ENCODE data around the gene FURIN.
A peak's percentile ranks its signal among the peaks of the same experiment; 100 is the strongest.

FURIN gene

GRCh38 chr15:90838139-90838538 is 30.2 kb upstream of the FURIN start:
- Histone ChIP-seq H3K4me3 (ENCODE audit: severe bottlenecking) (no peak overlapping the region), H3K27me3 (ENCODE audit: insufficient read depth, poor library complexity, severe bottlenecking) (no peaks in the 10 kb centered on the region), H3K36me3 (ENCODE audit: low read depth) (no peaks in the 10 kb centered on the region), H3K27ac (ENCODE audit: poor library complexity, severe bottlenecking) (no peak overlapping the region), H3K4me1 (ENCODE audit: insufficient read depth, poor library complexity, severe bottlenecking) (peaks cover 6% of the 10 kb centered on the region), H3K9me3 (ENCODE audit: severe bottlenecking) (no peaks in the 10 kb centered on the region)
- ATAC-seq (ENCODE audit: low read depth) (no peak), DNase-seq (ENCODE audit: low spot score) (no peak)
- TF ChIP-seq, protein P1, sequence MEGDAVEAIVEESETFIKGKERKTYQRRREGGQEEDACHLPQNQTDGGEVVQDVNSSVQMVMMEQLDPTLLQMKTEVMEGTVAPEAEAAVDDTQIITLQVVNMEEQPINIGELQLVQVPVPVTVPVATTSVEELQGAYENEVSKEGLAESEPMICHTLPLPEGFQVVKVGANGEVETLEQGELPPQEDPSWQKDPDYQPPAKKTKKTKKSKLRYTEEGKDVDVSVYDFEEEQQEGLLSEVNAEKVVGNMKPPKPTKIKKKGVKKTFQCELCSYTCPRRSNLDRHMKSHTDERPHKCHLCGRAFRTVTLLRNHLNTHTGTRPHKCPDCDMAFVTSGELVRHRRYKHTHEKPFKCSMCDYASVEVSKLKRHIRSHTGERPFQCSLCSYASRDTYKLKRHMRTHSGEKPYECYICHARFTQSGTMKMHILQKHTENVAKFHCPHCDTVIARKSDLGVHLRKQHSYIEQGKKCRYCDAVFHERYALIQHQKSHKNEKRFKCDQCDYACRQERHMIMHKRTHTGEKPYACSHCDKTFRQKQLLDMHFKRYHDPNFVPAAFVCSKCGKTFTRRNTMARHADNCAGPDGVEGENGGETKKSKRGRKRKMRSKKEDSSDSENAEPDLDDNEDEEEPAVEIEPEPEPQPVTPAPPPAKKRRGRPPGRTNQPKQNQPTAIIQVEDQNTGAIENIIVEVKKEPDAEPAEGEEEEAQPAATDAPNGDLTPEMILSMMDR (IDR thresholded peaks at IDR 0.05; ENCODE audit: poor library complexity, severe bottlenecking) = no peak

- H3K36me3 ChIP-seq (ENCODE audit: low read depth) = no peaks in the 10 kb centered on the region
- H3K27ac ChIP-seq (ENCODE audit: poor library complexity, severe bottlenecking) = no peak overlapping the region
- ATAC-seq (ENCODE audit: low read depth) (no peak), DNase-seq (ENCODE audit: low spot score) (no peak)
- TF ChIP-seq, protein P1 (IDR thresholded peaks at IDR 0.05; ENCODE audit: poor library complexity, severe bottlenecking) = no peak
- H3K4me1 ChIP-seq (ENCODE audit: insufficient read depth, poor library complexity, severe bottlenecking) = peaks cover 6% of the 10 kb centered on the region
- no peaks in the 10 kb centered on the region for H3K27me3 ChIP-seq (ENCODE audit: insufficient read depth, poor library complexity, severe bottlenecking)
- no peak overlapping the region for H3K4me3 ChIP-seq (ENCODE audit: severe bottlenecking)
- no peaks in the 10 kb centered on the region for H3K9me3 ChIP-seq (ENCODE audit: severe bottlenecking)
These were observed 29.8 kb upstream of the FURIN start for GRCh38 chr15:90838544-90838943.

GRCh38 chr15:90839187-90840071 is 29.0 kb upstream of the FURIN start:
- no peaks in the 10 kb centered on the region for H3K27me3 ChIP-seq (ENCODE audit: insufficient read depth, poor library complexity, severe bottlenecking)
- H3K4me3 ChIP-seq (ENCODE audit: severe bottlenecking) = no peak overlapping the region
- TF ChIP-seq, protein P1 (IDR thresholded peaks at IDR 0.05; ENCODE audit: poor library complexity, severe bottlenecking) = no peak
- no peaks in the 10 kb centered on the region for H3K36me3 ChIP-seq (ENCODE audit: low read depth)
- H3K4me1 ChIP-seq (ENCODE audit: insufficient read depth, poor library complexity, severe bottlenecking) = peaks cover 6% of the 10 kb centered on the region
- DNase-seq (ENCODE audit: low spot score) (peak; percentile 93), ATAC-seq (ENCODE audit: low read depth) (peak; percentile 77)
- H3K9me3 ChIP-seq (ENCODE audit: severe bottlenecking) = no peaks in the 10 kb centered on the region
- H3K27ac ChIP-seq (ENCODE audit: poor library complexity, severe bottlenecking) = peak overlapping the region; percentile 41

GRCh38 chr15:90840157-90840855 is 28.1 kb upstream of the FURIN start:
- TF ChIP-seq, protein P1 (IDR thresholded peaks at IDR 0.05; ENCODE audit: poor library complexity, severe bottlenecking) = no peak
- H3K27me3 ChIP-seq (ENCODE audit: insufficient read depth, poor library complexity, severe bottlenecking) = no peaks in the 10 kb centered on the region
- peak overlapping the region; percentile 41 for H3K27ac ChIP-seq (ENCODE audit: poor library complexity, severe bottlenecking)
- no peak overlapping the region for H3K4me3 ChIP-seq (ENCODE audit: severe bottlenecking)
- no peak for DNase-seq (ENCODE audit: low spot score)
- no peak for ATAC-seq (ENCODE audit: low read depth)
- no peaks in the 10 kb centered on the region for H3K36me3 ChIP-seq (ENCODE audit: low read depth)
- H3K9me3 ChIP-seq (ENCODE audit: severe bottlenecking) = no peaks in the 10 kb centered on the region
- H3K4me1 ChIP-seq (ENCODE audit: insufficient read depth, poor library complexity, severe bottlenecking) = peaks cover 6% of the 10 kb centered on the region

All from RWPE2 (cell line).